ENCODE data around the gene SORCS3.
"Not testable (repeated sequence)": the region's sequence is repeated elsewhere in the genome, so short reads cannot be mapped to it uniquely, and the experiment has no call there.

SORCS3 gene

GRCh38 chr10:104690959-104691358 is 49.9 kb downstream of the SORCS3 start:
- DNase-seq, result no peak

- DNase-seq, result no peak
These were observed 53.0 kb downstream of the SORCS3 start for GRCh38 chr10:104694074-104694473.

GRCh38 chr10:104703262-104703661 is 62.2 kb downstream of the SORCS3 start:
- not testable (repeated sequence) for DNase-seq

DNA sequence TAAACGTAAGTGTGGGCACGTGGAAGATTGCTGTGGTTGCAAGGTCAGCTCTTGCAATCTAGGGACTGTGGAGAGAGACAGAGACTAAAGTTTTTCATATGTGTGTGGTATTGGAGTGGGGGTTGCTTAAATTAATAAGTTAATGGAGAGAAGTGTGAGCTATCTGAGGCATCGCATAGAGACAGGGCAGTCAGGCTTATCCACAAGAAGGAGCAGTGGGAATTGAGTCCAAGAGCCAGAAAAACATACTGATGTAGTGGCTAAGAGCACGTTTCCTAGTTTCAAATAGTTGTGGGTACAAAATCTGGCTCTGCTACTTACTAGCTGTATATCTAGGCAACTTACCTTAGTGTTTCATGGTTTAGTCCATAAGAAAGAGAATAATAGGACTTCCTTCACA is 65.8 kb downstream of the SORCS3 start:
- no peak for DNase-seq

- no peak for DNase-seq
These were observed 66.7 kb downstream of the SORCS3 start for GRCh38 chr10:104707602-104708459.

DNA sequence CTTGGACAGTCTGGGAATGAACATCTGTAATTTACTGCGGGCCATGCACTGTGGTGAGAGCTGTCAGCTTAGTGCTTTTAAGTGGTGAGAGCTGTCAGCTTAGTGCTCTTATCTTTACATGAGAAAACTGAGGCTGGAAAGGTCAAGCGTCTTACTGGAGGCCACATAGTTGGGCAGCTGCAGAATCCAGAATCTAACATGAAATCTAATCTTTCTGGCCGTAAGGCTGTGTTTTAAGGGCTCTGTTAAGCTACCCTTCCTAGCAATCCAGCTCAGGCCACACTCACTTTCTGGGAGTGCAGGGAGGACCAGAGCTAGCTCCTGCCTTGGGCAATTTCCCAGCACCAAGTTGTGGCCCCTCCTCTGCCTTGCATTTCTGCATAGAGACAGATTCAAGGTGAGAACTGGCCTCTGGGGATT is 70.2 kb downstream of the SORCS3 start:
- no peak for DNase-seq

DNA sequence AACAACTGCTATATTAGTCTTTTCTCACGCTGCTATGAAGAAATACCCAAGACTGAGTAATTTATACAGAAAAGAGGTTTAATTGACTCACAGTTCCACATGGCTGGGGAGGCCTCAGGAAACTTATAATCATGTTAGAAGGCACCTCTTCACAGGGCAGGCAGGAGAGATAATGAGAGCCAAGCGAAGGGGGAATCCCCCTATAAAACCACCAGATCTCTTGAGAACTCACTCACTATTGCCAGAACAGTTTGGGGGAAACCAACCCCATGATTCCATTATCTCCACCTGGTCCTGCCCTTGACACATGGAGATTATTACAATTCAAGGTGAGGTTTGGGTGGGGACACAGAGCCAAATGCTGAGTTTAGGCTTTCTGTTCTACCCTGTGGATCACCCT is 89.5 kb downstream of the SORCS3 start:
- DNase-seq, result not testable (repeated sequence)

DNA sequence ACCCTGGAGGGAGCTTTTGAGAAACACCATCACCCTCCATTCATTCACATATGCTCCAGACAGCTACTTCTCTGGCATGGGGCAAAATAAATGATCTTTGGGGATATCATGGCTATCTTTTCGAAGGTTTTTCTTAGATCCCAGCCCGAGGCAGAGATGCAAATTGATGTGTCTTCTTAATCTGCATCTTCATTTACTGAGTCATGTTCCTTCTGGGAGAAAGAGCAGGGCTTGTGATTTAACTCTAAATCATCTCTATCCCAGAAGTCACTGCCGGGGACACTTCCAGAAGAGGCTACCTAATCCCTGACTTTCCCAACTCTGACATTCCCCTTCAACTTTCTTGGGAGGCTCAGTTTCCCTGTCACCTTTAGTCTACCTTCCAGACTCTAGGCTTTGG is 90.1 kb downstream of the SORCS3 start:
- no peak for DNase-seq

GRCh38 chr10:104732222-104732621 is 91.1 kb downstream of the SORCS3 start:
- no peak for DNase-seq

DNA sequence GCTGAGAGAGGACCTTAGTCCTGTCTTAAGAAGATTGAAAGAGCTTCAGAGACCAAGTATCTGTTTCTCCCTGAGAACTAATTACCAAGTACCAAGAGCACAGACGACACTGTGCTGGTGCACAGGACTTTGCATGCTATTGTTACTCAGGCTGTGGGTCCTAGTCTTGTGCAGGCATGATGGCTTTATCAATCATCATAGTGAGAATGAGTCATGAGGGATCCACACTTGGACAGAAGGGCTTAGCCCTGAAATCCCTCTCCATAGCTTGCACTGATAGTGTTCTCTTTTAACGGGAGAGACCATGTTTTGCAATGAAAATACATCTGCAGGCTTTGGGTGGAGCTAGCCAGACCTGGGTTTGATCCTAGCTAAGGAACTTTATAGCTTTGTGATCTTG is 93.3 kb downstream of the SORCS3 start:
- DNase-seq, result no peak

DNA sequence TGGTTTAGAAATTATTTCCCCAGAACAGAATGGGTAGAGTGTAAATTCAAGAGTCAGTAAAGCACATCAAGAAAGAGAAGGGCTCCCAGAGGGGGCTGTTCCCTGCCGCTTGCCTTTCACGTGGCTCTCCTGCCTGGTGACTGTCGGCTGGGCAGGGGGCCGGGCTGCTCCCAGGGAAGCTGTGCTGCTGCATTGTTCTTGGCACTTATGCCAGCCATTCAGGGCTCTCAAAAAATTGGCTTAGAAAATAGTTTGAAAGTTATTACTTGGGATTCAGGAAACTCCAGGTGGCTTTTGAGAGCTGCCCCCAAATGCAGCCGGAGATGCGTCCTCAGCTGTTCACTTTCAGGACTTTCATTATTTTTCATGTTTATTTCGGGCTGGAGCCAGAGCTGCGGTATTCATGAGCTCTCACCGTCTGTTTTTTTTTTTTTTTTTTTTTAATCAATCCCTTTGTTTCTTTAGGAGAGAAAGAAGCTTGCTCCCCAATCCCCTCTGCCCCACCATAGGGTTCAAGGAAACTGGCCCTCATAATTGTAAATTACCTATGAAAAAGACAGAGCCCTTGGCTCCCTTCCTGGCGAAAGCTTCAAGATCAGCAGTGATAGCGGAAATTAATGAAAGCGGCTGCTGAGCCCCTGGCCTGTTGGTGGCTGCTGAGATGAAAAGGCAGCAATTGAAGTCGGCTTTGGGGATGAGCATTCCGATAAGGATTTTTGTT is 94.1 kb downstream of the SORCS3 start:
- DNase-seq, result no peak

- no peak for DNase-seq
These were observed 94.8 kb downstream of the SORCS3 start for GRCh38 chr10:104735757-104736391.

- no peak for DNase-seq
These were observed 100.0 kb downstream of the SORCS3 start for GRCh38 chr10:104741127-104741526.

- no peak for DNase-seq
These were observed 103.0 kb downstream of the SORCS3 start for GRCh38 chr10:104744052-104744451.

GRCh38 chr10:104750291-104750690 is 109.2 kb downstream of the SORCS3 start:
- DNase-seq, result no peak

- no peak for DNase-seq
These were observed 121.7 kb downstream of the SORCS3 start for GRCh38 chr10:104762793-104763192.

- no peak for DNase-seq
These were observed 125.3 kb downstream of the SORCS3 start for GRCh38 chr10:104766341-104766740.

GRCh38 chr10:104767282-104767681 is 126.2 kb downstream of the SORCS3 start:
- DNase-seq, result no peak

DNA sequence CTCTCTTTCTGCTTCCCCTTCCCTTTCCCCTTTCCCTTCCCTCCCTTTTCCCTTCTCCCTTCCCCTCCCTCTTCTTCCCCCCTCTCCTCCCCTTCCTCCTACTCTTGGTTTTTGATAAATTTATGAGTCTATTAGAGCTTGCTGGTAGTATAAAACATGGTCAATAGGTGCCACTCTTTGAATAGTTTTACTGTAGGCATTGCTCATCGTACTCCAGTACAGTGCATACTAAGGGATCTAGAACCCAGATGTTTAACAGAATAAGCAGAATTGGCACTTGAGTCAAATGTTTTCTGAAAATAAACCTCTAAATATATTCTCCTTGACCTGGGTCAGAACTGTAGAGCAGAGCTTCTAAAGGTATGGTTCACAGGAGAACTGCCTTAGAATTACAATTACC is 126.7 kb downstream of the SORCS3 start:
- DNase-seq, result no peak

DNA sequence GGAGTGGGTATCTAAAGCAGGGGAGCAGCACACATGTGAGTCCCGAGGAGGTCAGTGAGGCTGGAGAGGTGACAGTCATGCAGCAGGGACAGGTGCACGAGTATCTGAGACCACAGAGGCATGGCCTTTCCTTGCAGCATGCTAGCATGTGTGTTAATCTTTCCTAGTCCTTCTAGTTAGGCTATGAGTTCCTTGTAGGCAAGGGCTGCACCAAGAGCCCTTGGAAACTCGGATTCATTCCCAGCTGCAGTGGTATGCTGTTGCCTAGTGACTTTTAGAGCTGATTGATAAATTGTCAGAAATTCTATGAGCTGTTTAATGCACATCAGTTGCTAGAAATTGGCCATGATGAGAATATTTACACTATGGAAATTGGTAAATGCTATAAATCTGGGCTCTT is 132.0 kb downstream of the SORCS3 start:
- no peak for DNase-seq

DNA sequence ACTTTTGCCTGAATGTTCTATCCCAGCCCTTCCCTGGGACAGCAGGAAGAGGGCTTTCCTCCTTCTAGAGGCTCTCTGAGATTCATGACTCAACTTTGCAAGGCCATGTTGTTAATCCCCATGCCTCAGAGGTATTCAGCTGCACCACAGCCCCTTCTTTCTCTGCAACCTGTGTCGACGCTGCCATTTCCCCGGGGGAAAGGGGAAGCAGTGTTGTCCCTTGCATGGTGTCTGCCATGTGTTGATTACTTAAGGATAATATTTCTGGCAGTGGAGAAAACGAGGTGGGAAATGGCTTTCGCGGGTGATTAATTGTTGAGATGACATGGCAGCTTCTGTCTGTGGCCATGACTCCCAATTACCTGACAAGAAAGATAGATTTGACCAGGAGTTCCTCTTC is 133.1 kb downstream of the SORCS3 start:
- no peak for DNase-seq

GRCh38 chr10:104777086-104777799 is 136.2 kb downstream of the SORCS3 start:
- DNase-seq, result no peak

GRCh38 chr10:104778371-104778770 is 137.3 kb downstream of the SORCS3 start:
- DNase-seq, result no peak
